ENCODE results near the gene JADE2. TPM values are rescaled to one million over a fixed set of nuclear protein-coding genes. Genes with fewer than 3 reads are reported as not detected.
A peak's percentile ranks its signal among the peaks of the same experiment; 100 is the strongest.

Gene JADE2
- polyA plus RNA-seq, 1 experiment: 15.5 TPM

- POLR2A ChIA-PET: interaction anchor here (0.6 to 0.9 kb wide), 2 partner anchors 156 to 195 kb away, joined by 3 to 11 read pairs; partner anchors contain the start of gene UBE2B
Measured at GRCh38 chr5:134527156-134527960, 1.9 kb downstream of the JADE2 start.

DNA sequence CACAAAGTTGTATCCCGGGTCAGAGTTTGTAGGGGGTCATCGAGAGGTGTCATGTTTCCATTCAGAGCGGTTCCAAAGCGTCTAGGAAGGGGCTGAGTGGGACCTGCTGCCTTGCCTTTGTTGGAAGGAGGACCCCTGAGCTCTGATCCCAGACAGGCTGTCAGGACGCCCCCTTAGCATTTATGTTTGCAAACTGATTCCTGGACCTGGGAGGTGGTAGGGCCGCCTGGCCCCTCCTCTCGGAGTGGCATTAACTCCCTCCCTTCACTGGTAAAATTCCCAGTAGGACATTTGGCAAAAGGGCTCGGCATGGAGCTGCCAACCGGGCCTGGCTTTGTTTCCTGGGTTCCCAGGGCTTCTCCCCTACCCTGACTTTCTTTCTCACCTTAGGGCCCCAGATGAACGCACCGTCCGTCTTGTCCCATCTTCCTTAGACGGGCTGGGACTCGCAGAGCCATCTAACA lies 2.5 kb downstream of the JADE2 start:
- POLR2A ChIA-PET: interaction anchor here (0.6 to 0.9 kb wide), 2 partner anchors 156 to 196 kb away, joined by 3 to 11 read pairs; partner anchors contain the start of gene UBE2B
- CTCF ChIA-PET: interaction anchor here (0.7 to 8.5 kb wide), 21 partner anchors 9 to 160 kb away, joined by 3 to 51 read pairs (median 7); partner anchors contain the start of genes CDKL3 and CDKN2AIPNL
- H3K27me3 ChIP-seq (ENCODE audit: control insufficient read depth, insufficient read depth, low read length): no peaks in the 10 kb centered on the region
- peak overlapping the region; percentile 84 for H3K4me3 ChIP-seq (ENCODE audit: low read depth, low read length)
- no peaks in the 10 kb centered on the region for H3K36me3 ChIP-seq (ENCODE audit: control insufficient read depth, insufficient read depth, low read length)
- no peak for TF ChIP-seq CTCF (IDR thresholded peaks at IDR 0.05; ENCODE audit: insufficient read depth, low read depth, low read length)
- DNase-seq (ENCODE audit: low read depth): no peak

More at GRCh38 chr5:134527156-134527960, 1.9 kb downstream of the JADE2 start:
- peak; percentile 52 for DNase-seq (ENCODE audit: low read depth)
- peak; percentile 72 for TF ChIP-seq CTCF (IDR thresholded peaks at IDR 0.05; ENCODE audit: insufficient read depth, low read depth, low read length)
- Histone ChIP-seq H3K27me3 (ENCODE audit: control insufficient read depth, insufficient read depth, low read length) (no peaks in the 10 kb centered on the region), H3K4me3 (ENCODE audit: low read depth, low read length) (peak overlapping the region; percentile 84), H3K36me3 (ENCODE audit: control insufficient read depth, insufficient read depth, low read length) (no peaks in the 10 kb centered on the region)
- CTCF ChIA-PET: interaction anchor here (0.7 to 8.5 kb wide), 27 partner anchors 9 to 160 kb away, joined by 3 to 51 read pairs (median 4); partner anchors contain the start of genes CDKL3 and CDKN2AIPNL

- H3K36me3 ChIP-seq (ENCODE audit: control insufficient read depth, insufficient read depth, low read length): no peaks in the 10 kb centered on the region
- no peak overlapping the region for H3K4me3 ChIP-seq (ENCODE audit: low read depth, low read length)
- H3K27me3 ChIP-seq (ENCODE audit: control insufficient read depth, insufficient read depth, low read length): no peaks in the 10 kb centered on the region
- DNase-seq (ENCODE audit: low read depth): no peak
- ChIA-PET CTCF (interaction anchor here (0.8 to 8.5 kb wide), 19 partner anchors 9 to 161 kb away, joined by 3 to 51 read pairs (median 7); partner anchors contain the start of genes CDKL3 and CDKN2AIPNL), POLR2A (no interaction called here)
- TF ChIP-seq CTCF (IDR thresholded peaks at IDR 0.05; ENCODE audit: insufficient read depth, low read depth, low read length): no peak
Measured at GRCh38 chr5:134528556-134528955, 3.1 kb downstream of the JADE2 start.

DNA sequence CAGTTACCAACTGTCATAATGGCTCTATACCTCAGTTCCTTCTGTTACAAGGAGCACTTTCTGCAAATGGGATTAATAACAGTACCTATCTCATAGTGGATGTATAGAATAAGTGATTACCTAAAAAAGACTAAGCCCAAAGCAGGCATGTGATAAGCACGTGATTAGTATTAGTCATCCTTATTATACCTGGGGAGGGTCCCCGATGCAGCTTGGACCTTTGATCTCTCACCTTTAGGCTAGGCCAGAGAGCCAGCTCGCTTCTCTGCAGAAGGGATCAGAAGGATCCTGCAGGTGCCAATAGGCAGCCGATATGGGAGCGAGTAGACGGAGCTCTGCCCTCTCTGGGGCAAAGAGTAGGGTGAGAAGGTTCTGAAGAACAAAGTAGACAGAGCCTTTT lies 4.0 kb downstream of the JADE2 start:
- Histone ChIP-seq H3K4me3 (ENCODE audit: low read depth, low read length) (no peak overlapping the region), H3K27me3 (ENCODE audit: control insufficient read depth, insufficient read depth, low read length) (no peaks in the 10 kb centered on the region), H3K36me3 (ENCODE audit: control insufficient read depth, insufficient read depth, low read length) (no peaks in the 10 kb centered on the region)
- TF ChIP-seq CTCF (IDR thresholded peaks at IDR 0.05; ENCODE audit: insufficient read depth, low read depth, low read length): no peak
- ChIA-PET CTCF (interaction anchor here (1.0 to 8.5 kb wide), 5 partner anchors 18 to 62 kb away, joined by 3 to 51 read pairs (median 4); no protein-coding TSS in a partner anchor), POLR2A (no interaction called here)
- no peak for DNase-seq (ENCODE audit: low read depth)

Data from BJ (cell line).